22Rv1 (cell line): ENCODE data around the gene CCDC90B.
A peak's percentile ranks its signal among the peaks of the same experiment; 100 is the strongest.
"Not testable (repeated sequence)": the region's sequence is repeated elsewhere in the genome, so short reads cannot be mapped to it uniquely, and the experiment has no call there.

Experiments used
- H3K27ac ChIP-seq: fragments of 450-650 bp; 2 replicates; pipeline ENCODE4 v1.5.1; 2017
- CTCF ChIP-seq: fragments of 450-650 bp; IDR thresholded peaks from 2 replicates; pipeline ENCODE4 v1.5.1; 2017; ENCODE audit warnings: mild to moderate bottlenecking
- ZFX ChIP-seq: fragments of 450-650 bp; IDR thresholded peaks from 2 replicates; pipeline ENCODE4 v1.6.1; 2017; ENCODE audit warnings: antibody characterized with exemption, borderline replicate concordance

CCDC90B gene

GRCh38 chr11:83317757-83318690, 31.9 kb upstream of the CCDC90B start:
- TF ChIP-seq ZFX (no peak), CTCF (no peak)
- H3K27ac ChIP-seq = no peak overlapping the region

GRCh38 chr11:83316897-83317268, 30.7 kb upstream of the CCDC90B start:
- H3K27ac ChIP-seq = not testable (repeated sequence)

- H3K27ac ChIP-seq = not testable (repeated sequence)
These were observed 30.2 kb upstream of the CCDC90B start for GRCh38 chr11:83316143-83316896.

GRCh38 chr11:83312430-83312829, 26.3 kb upstream of the CCDC90B start:
- TF ChIP-seq ZFX (no peak), CTCF (no peak)
- H3K27ac ChIP-seq = no peak overlapping the region

- no peak for TF ChIP-seq CTCF
- no peak overlapping the region for H3K27ac ChIP-seq
These were observed 25.5 kb upstream of the CCDC90B start for GRCh38 chr11:83311701-83312100.

GRCh38 chr11:83310718-83311117, 24.6 kb upstream of the CCDC90B start:
- H3K27ac ChIP-seq = no peak overlapping the region
- no peak for TF ChIP-seq ZFX
- peak; percentile 34; the same call in 1 of the 2 replicates for TF ChIP-seq CTCF

- not testable (repeated sequence) for H3K27ac ChIP-seq
These were observed 22.4 kb upstream of the CCDC90B start for GRCh38 chr11:83308536-83308935.

- TF ChIP-seq ZFX (no peak), CTCF (no peak)
- no peak overlapping the region for H3K27ac ChIP-seq
These were observed 20.3 kb upstream of the CCDC90B start for GRCh38 chr11:83306200-83307080.
